Renal cortical epithelial cell (primary cell): Measurements from ENCODE around the gene FAM47C. TPM values are rescaled to one million over a fixed set of nuclear protein-coding genes. Genes with fewer than 3 reads are reported as not detected.
A peak's percentile ranks its signal among the peaks of the same experiment; 100 is the strongest.
"Not testable (repeated sequence)": the region's sequence is repeated elsewhere in the genome, so short reads cannot be mapped to it uniquely, and the experiment has no call there.

ENCODE experiments used
- DNase-seq: peaks from one replicate; pipeline ENCODE4 v3.0.0-alpha.2; 2011; ENCODE audit warnings: low read depth
- total RNA-seq: library from RNA; depleted of rRNA; stranded (reverse); fragments of >200 nt; gene quantifications from 2 replicates; pipeline ENCODE4 v1.2.3, GENCODE V29; 2014

Gene FAM47C
- total RNA-seq = not detected in 2 replicates

- DNase-seq = not testable (repeated sequence)
These were observed at the start of gene FAM47C for GRCh38 chrX:37008182-37008581. TSS of gene FAM47C (plus strand) at chrX:37008366. CDS start at chrX:37008411, 45 bp downstream.

GRCh38 chrX:36961590-36961989 is 46.6 kb upstream of the FAM47C start:
- DNase-seq = no peak

- DNase-seq = no peak
These were observed 44.9 kb upstream of the FAM47C start for GRCh38 chrX:36963069-36963808.

GRCh38 chrX:36963852-36964251 is 44.3 kb upstream of the FAM47C start:
- DNase-seq = no peak

- no peak for DNase-seq
These were observed 34.6 kb upstream of the FAM47C start for GRCh38 chrX:36973575-36973974.

GRCh38 chrX:36974911-36975310 is 33.3 kb upstream of the FAM47C start:
- no peak for DNase-seq

- peak; percentile 60 for DNase-seq
These were observed 29.3 kb upstream of the FAM47C start for GRCh38 chrX:36978886-36979285.

- peak; percentile 3 for DNase-seq
These were observed 24.3 kb upstream of the FAM47C start for GRCh38 chrX:36983831-36984230.

GRCh38 chrX:36985416-36986209 is 22.6 kb upstream of the FAM47C start:
- DNase-seq = not testable (repeated sequence)

GRCh38 chrX:36986231-36986630 is 21.9 kb upstream of the FAM47C start:
- DNase-seq = no peak

- DNase-seq = not testable (repeated sequence)
These were observed 21.0 kb upstream of the FAM47C start for GRCh38 chrX:36987212-36987611.

- no peak for DNase-seq
These were observed 8.0 kb upstream of the FAM47C start for GRCh38 chrX:37000140-37000539.

GRCh38 chrX:37010496-37010895 is 2.3 kb downstream of the FAM47C start:
- no peak for DNase-seq

GRCh38 chrX:37034260-37034659 is 26.1 kb downstream of the FAM47C start:
- DNase-seq = peak; percentile 25

- not testable (repeated sequence) for DNase-seq
These were observed 28.6 kb downstream of the FAM47C start for GRCh38 chrX:37036674-37037220.

- not testable (repeated sequence) for DNase-seq
These were observed 30.6 kb downstream of the FAM47C start for GRCh38 chrX:37038814-37039213.

GRCh38 chrX:37042956-37043885 is 35.1 kb downstream of the FAM47C start:
- DNase-seq = not testable (repeated sequence)

GRCh38 chrX:37047776-37048175 is 39.6 kb downstream of the FAM47C start:
- peak; percentile 0 for DNase-seq

GRCh38 chrX:37057572-37057971 is 49.4 kb downstream of the FAM47C start:
- DNase-seq = not testable (repeated sequence)

- DNase-seq = peak; percentile 43
These were observed 52.8 kb downstream of the FAM47C start for GRCh38 chrX:37060999-37061398.
